Measurements from ENCODE around the gene AEBP1.

AEBP1 gene

DNA sequence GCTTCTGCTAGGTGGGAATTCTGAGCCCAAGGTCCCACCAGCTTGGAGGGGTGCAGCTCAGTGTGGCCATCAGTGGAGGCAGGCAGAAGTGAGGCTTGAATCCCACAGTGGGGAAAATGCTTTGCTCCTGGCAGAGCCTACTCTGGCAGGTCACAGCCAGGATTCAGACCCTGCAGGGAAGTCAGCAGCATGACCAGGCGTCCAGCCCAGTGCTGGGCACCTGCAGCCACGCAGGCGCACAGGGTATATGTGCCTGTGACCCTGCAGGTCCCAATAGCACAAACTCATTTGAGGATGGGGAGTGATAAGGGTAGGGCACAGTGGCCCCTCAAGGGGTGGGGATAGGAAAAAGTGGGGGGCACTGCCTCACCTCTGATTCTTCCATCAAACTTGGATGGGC, 8.4 kb upstream of the AEBP1 start:
- no peak overlapping the region for H3K4me3 ChIP-seq (ENCODE audit: low read depth, low read length)
- no peak for TF ChIP-seq CTCF (IDR thresholded peaks at IDR 0.05; ENCODE audit: control insufficient read depth, extremely low read depth, insufficient read depth)
- DNase-seq (ENCODE audit: low read depth), result no peak

- H3K4me3 ChIP-seq (ENCODE audit: low read depth, low read length), result no peak overlapping the region
- no peak for TF ChIP-seq CTCF (IDR thresholded peaks at IDR 0.05; ENCODE audit: control insufficient read depth, extremely low read depth, insufficient read depth)
- no peak for DNase-seq (ENCODE audit: low read depth)
Measured at GRCh38 chr7:44096326-44096881, 7.7 kb upstream of the AEBP1 start.

DNA sequence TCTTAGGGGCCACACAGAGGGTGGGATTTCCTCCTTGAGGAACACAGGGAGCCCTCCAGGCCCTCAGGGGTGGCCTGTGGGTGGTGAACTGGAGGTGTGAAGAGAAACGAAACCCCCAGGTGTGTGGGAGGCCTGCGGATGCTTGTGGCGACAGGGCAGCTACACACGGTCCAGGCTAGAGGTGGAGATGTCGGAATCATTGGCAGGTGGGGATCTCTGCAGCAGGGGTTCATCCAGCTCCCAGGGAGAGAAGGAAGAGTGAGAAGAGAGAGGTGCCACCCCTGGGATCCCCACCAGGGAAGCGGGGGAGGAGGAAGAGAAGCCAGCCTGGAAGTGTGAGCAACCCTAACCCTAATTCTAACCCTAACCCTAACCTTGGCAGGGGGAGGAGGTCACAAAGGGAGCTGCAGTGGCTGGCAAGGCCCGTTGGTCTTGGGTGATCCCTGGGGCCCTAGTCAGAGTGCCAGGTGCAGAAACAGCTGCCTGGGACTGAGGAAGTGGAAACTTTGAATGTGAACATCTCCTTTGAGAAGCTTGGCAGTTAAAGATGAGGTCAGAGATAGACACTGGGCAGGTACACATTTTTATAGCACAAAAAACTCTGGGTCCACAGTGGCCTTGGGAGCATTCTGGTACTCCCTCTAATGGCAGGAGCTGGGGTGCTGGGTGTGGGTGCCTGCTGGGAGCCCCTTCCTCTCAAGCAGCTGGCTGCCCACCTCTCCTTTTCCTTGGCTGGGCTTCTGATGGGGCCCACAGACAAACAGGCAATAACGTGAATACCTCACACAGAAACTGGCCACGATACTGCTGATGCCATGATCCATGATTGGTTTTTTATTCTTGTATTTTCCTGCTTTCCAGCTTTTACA, 6.8 kb upstream of the AEBP1 start:
- no peak for TF ChIP-seq CTCF (IDR thresholded peaks at IDR 0.05; ENCODE audit: control insufficient read depth, extremely low read depth, insufficient read depth)
- DNase-seq (ENCODE audit: low read depth), result no peak
- no peak overlapping the region for H3K4me3 ChIP-seq (ENCODE audit: low read depth, low read length)

DNA sequence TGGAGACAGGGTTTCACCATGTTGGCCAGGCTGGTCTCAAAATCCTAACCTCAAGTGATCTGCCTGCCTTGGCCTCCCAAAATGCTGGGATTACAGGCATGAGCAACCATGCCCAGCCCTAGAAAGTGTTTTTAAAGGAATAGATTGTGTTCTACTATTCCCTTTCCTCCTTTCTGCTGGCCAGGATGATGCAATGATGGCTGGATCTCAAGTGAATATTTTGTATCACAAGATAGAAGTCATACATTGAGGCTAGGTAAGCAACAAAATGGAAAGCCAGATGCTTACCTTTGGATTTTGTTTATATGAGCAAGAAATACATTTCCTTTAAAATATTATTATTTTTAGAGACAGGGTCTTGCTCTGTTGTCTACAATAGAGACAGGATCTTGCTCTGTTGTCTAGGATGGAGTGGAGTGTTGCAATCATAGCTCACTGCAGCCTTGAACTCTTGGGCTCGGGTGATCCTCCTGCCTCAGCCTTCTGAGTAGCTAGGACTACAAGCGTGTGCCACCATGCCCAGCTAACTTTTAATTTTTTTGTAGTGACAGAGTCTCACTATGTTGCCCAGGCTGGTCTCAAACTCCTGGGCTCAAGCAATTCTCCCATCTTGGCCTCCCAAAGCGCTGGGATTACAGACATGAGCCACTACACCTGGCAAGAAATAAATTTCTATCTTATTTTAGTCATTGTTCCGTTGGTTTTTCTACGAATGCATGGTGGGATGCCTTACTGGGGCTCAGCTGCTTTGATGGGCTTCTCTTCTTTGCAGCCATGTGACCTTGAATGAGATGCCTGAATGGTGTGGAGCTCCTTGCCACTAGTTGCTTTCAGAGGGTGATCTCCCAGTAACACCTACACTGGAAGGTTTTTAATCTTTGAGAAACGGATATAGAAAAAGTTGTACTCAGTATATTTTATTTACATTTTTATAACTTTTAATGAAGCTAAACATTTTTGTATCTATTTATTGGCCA, 5.8 kb upstream of the AEBP1 start:
- TF ChIP-seq CTCF (IDR thresholded peaks at IDR 0.05; ENCODE audit: control insufficient read depth, extremely low read depth, insufficient read depth), result no peak
- no peak for DNase-seq (ENCODE audit: low read depth)
- no peak overlapping the region for H3K4me3 ChIP-seq (ENCODE audit: low read depth, low read length)

DNA sequence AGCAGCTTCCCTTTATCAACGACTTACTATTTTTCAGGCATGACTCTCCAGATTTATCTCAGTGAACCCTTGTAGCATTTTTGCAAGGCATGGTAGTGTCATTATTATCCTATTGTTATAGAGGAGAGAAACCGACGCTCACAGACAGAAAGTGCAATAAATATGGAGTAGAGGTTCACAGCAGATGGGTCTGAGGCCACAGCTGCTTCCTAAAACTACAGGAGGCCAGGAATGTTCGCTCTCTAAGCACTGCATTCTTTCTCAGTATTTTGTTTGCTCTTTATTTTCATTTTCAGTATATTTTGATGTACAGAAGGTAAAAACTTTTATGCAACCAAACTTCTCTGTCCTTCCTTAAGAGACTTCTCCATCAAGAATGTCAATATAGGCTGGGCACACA, 4.5 kb upstream of the AEBP1 start:
- DNase-seq (ENCODE audit: low read depth), result no peak
- no peak for TF ChIP-seq CTCF (IDR thresholded peaks at IDR 0.05; ENCODE audit: control insufficient read depth, extremely low read depth, insufficient read depth)
- no peak overlapping the region for H3K4me3 ChIP-seq (ENCODE audit: low read depth, low read length)

DNA sequence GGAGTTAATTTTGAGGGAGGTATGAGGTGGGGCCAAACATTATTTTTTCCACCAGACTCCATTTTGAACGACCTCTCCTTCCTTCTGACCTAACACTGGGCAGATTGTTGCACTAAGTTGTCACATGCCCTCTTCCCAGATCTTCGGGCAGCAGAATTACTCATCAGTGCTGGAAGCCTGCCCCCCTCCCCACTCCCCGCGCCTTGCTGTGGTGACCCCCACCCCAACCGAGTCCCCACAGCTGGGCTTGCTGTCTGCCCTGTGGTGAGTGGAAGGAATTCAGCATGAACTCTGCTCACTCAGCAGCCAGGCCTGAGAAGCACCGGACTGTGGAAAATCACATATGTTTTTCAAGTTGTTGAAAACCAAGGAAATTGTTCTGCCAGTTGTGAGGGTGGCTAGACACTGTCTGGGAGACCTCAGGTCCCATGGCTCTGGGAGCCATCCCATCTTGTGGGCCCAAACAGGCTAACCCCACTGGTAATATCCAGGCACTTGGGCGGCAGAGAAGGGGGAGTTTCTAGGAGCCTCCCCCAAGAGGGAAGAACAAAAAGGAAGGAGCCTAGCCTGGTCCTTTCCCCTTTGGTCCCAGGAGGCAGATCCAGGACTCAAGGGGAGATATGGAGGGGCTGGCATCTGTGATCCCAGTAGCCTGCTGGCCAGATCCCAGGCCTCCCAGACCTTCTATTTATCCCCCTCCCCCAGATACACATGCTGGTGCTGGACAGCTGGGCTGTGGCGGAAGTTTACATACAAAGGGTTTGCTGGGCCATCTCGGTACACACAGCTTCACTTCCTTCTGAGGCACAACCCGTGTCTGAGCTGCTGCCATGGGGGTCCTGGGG, 3.5 kb upstream of the AEBP1 start:
- no peak for DNase-seq (ENCODE audit: low read depth)
- TF ChIP-seq CTCF (IDR thresholded peaks at IDR 0.05; ENCODE audit: control insufficient read depth, extremely low read depth, insufficient read depth), result no peak
- no peak overlapping the region for H3K4me3 ChIP-seq (ENCODE audit: low read depth, low read length)

Measured in LNCaP clone FGC (cell line).